Liver (tissue), 9 donors: ENCODE results near the gene CNDP2. TPM values are rescaled to one million over a fixed set of nuclear protein-coding genes. Genes with fewer than 3 reads are reported as not detected.

Experiments
- DNase-seq: peaks from one replicate; pipeline ENCODE4 v3.0.0-alpha.2; 2017; ENCODE audit warnings: low spot score
- H3K27ac ChIP-seq, 2 donors: one replicate each; pipeline ENCODE4 v1.7.0; 2013; ENCODE audit warnings: inconsistent platforms in 2 of 2, low read length in 2 of 2, control low read depth in 1 of 2, low read depth in 1 of 2, mild to moderate bottlenecking in 1 of 2
- H3K27me3 ChIP-seq, 4 donors: one replicate each; pipeline versions ENCODE4 v1.6.1 to v1.7.0; 2013; ENCODE audit warnings: low read length in 3 of 4, inconsistent platforms in 1 of 4, mild to moderate bottlenecking in 1 of 4, moderate library complexity in 1 of 4; ENCODE audit not compliant: control insufficient read depth in 4 of 4, insufficient read depth in 4 of 4
- H3K36me3 ChIP-seq, 4 donors: one replicate each; pipeline versions ENCODE4 v1.6.1 to v1.7.0; 2013; ENCODE audit warnings: low read length in 3 of 4, mild to moderate bottlenecking in 3 of 4, low read depth in 1 of 4, moderate library complexity in 1 of 4; ENCODE audit not compliant: control insufficient read depth in 4 of 4, insufficient read depth in 3 of 4
- H3K4me1 ChIP-seq, 4 donors: one replicate each; pipeline versions ENCODE4 v1.6.1 to v1.7.0; 2013; ENCODE audit warnings: low read length in 3 of 4, mild to moderate bottlenecking in 3 of 4, moderate library complexity in 1 of 4; ENCODE audit not compliant: control insufficient read depth in 4 of 4, insufficient read depth in 4 of 4
- H3K4me3 ChIP-seq, 3 donors: one replicate each; pipeline versions ENCODE4 v1.6.1 to v1.7.0; 2013; ENCODE audit warnings: low read length in 3 of 3, control low read depth in 1 of 3, low read depth in 1 of 3, mild to moderate bottlenecking in 1 of 3
- H3K9ac ChIP-seq, 2 donors: one replicate each; pipeline ENCODE4 v1.7.0; 2013; ENCODE audit warnings: low read length in 2 of 2, mild to moderate bottlenecking in 2 of 2, moderate library complexity in 2 of 2, control low read depth in 1 of 2, low read depth in 1 of 2
- H3K9me3 ChIP-seq, 4 donors: one replicate each; pipeline versions ENCODE4 v1.6.1 to v1.7.0; 2013; ENCODE audit warnings: low read length in 3 of 4; ENCODE audit not compliant: control insufficient read depth in 4 of 4
- CTCF ChIP-seq: fragments of 150-350 bp; IDR thresholded peaks from 2 replicates; pipeline ENCODE4 v1.5.1; 2017; ENCODE audit warnings: improper control_type of control experiment, low read depth, low read length; ENCODE audit not compliant: missing input control
- EGR1 ChIP-seq, 2 donors: IDR thresholded peaks; 2 replicates each; pipeline ENCODE4 v1.6.1; 2016 to 2018; ENCODE audit warnings: antibody characterized with exemption in 2 of 2, low read depth in 2 of 2
- FOXA1 ChIP-seq: IDR thresholded peaks from 2 replicates; pipeline ENCODE4 v1.6.1; 2016; ENCODE audit warnings: antibody characterized with exemption
- FOXA2 ChIP-seq: IDR thresholded peaks from 2 replicates; pipeline ENCODE4 v1.6.1; 2016; ENCODE audit warnings: antibody characterized with exemption
- GABPA ChIP-seq, 2 donors: IDR thresholded peaks in 1 of 2; conservative IDR thresholded peaks in 1 of 2; 2 replicates each; pipeline ENCODE4 v1.6.1; 2016; ENCODE audit warnings: antibody characterized with exemption in 2 of 2, mild to moderate bottlenecking in 1 of 2, moderate library complexity in 1 of 2
- HNF4A ChIP-seq, 2 donors: conservative IDR thresholded peaks; 2 replicates each; pipeline ENCODE4 v1.6.1; 2016; ENCODE audit warnings: antibody characterized with exemption in 2 of 2, mild to moderate bottlenecking in 2 of 2
- HNF4G ChIP-seq: IDR thresholded peaks from 2 replicates; pipeline ENCODE4 v1.6.1; 2016; ENCODE audit warnings: antibody characterized with exemption
- JUND ChIP-seq, 2 donors: IDR thresholded peaks; 2 replicates each; pipeline ENCODE4 v1.6.1; 2016; ENCODE audit warnings: antibody characterized with exemption in 2 of 2
- MAX ChIP-seq: IDR thresholded peaks from 2 replicates; pipeline ENCODE4 v1.6.1; 2016; ENCODE audit warnings: antibody characterized with exemption
- NR2F2 ChIP-seq: IDR thresholded peaks from 2 replicates; pipeline ENCODE4 v1.6.1; 2016; ENCODE audit warnings: antibody characterized with exemption
- REST ChIP-seq: IDR thresholded peaks from 2 replicates; pipeline ENCODE4 v1.6.1; 2016; ENCODE audit warnings: antibody characterized with exemption, mild to moderate bottlenecking
- TAF1 ChIP-seq: conservative IDR thresholded peaks from 2 replicates; pipeline ENCODE4 v1.6.1; 2016; ENCODE audit warnings: antibody characterized with exemption, mild to moderate bottlenecking
- WGBS: extraction: QIAGEN DNeasy Blood & Tissue Kit; methylation state at CpG from one replicate; pipeline ENCODE4 v1.1.7; 2013; 5-methylcytosine and 5-hydroxymethylcytosine counted together
- polyA plus RNA-seq, 2 donors: library from polyadenylated mRNA; stranded (reverse) in 1 of 2; unstranded in 1 of 2; fragments of 200-250 nt in 1 of 2; fragments of >200 nt in 1 of 2; fragmentation: Nextera tagmentation in 1 of 2; extraction: Ambion mirVana in 1 of 2; gene quantifications; one replicate each; pipeline versions ENCODE4 v1.2.1 to v1.2.3, GENCODE V29; 2013 to 2015
- total RNA-seq, 2 donors: library from RNA; depleted of rRNA; stranded (reverse); fragments of >200 nt; gene quantifications; one replicate each; pipeline ENCODE4 v1.2.3, GENCODE V29; 2014
- donor health status: healthy.
- donor health status: healthy.
- donor health status: healthy.
- donor health status: healthy.
- donor health status: healthy.

The CNDP2 gene
- total and polyA plus RNA-seq, 4 donors: 65.5 to 167 (median 141) TPM

GRCh38 chr18:74450626-74451025 lies 45.5 kb upstream of the CNDP2 start:
- no peak overlapping the region for H3K9ac ChIP-seq
- H3K4me1 ChIP-seq: no peaks in the 10 kb centered on the region
- no peak for DNase-seq
- H3K27ac ChIP-seq: no peak overlapping the region
- H3K36me3 ChIP-seq: no peaks in the 10 kb centered on the region
- TF ChIP-seq FOXA1 (no peak), MAX (no peak), TAF1 (no peak), GABPA (IDR thresholded peaks at IDR 0.05 in 1 of 2, conservative IDR thresholded peaks at IDR 0.05 in 1 of 2) (no peak), FOXA2 (no peak), NR2F2 (no peak), REST (no peak), CTCF (no peak)
- H3K4me3 ChIP-seq: no peak overlapping the region
- H3K9me3 ChIP-seq: no peaks in the 10 kb centered on the region
- 83% methylated on average over 7 of the region's 7 CpGs for WGBS
- H3K27me3 ChIP-seq: peaks cover 0 to 5% (median 1%) of the 10 kb centered on the region in 4 donors

- H3K27me3 ChIP-seq: peaks cover 0 to 5% (median 1%) of the 10 kb centered on the region in 4 donors
- H3K4me3 ChIP-seq: no peak overlapping the region
- H3K9me3 ChIP-seq: no peaks in the 10 kb centered on the region
- no peak overlapping the region for H3K27ac ChIP-seq
- 79% methylated on average over 11 of the region's 11 CpGs for WGBS
- no peak for TF ChIP-seq HNF4A (conservative IDR thresholded peaks at IDR 0.05)
- TF ChIP-seq MAX: no peak
- TF ChIP-seq GABPA (IDR thresholded peaks at IDR 0.05 in 1 of 2, conservative IDR thresholded peaks at IDR 0.05 in 1 of 2): no peak
- TF ChIP-seq FOXA1: no peak
- TF ChIP-seq EGR1 (IDR thresholded peaks at IDR 0.05; ENCODE audit: low read depth in 2 of 2): no peak
- TF ChIP-seq HNF4G: no peak
- no peak for TF ChIP-seq JUND (IDR thresholded peaks at IDR 0.05)
- no peak for DNase-seq
- peaks cover under 1 to 3% (median 2%) of the 10 kb centered on the region in 4 donors for H3K4me1 ChIP-seq
- H3K36me3 ChIP-seq: no peaks in the 10 kb centered on the region
- H3K9ac ChIP-seq: no peak overlapping the region
These were observed 45.0 kb upstream of the CNDP2 start for GRCh38 chr18:74451148-74451547.
